GM19467 (cell line): Measurements from ENCODE around the gene IER5.

Experiments used
- ATAC-seq: cut with Tn5 transposase; IDR thresholded peaks from one replicate; pipeline ENCODE4 v1.9.1; 2021; ENCODE audit warnings: mild to moderate bottlenecking, moderate library complexity; ENCODE audit not compliant: unreplicated experiment

Gene IER5

DNA sequence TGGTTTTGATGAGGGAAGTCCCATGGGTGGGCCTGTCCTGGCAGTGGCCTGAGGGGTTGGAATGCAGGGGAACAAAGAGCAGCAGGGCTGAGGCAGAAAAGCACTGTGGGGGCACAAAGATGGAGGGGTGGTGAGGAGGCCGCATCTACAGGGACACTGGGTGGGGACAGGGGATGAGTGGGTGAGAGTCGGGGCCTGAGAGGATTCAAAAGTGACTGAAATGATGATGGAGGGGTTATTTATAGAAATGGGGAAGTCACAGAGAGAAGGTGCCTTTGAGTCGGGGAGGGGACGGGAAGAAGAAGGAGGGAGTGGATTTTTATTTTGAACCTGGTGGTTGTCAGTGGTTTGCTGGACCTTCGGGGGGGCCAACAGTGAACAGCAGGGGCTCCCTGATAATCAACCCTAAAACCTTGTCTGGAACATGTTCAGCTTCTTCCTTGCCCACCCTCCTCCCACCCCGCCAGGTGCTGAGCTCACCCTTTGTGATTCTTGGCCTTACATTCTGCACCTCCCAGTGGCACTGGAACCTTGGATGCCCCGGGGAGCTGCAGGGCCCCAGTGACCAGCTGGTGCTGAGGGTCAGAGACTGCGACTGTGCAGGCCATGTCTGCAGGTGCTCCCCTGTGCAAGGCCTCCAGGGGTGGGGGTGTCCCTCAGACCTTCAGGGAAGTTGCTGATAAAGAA is 42.9 kb downstream of the IER5 start:
- ATAC-seq = no peak

DNA sequence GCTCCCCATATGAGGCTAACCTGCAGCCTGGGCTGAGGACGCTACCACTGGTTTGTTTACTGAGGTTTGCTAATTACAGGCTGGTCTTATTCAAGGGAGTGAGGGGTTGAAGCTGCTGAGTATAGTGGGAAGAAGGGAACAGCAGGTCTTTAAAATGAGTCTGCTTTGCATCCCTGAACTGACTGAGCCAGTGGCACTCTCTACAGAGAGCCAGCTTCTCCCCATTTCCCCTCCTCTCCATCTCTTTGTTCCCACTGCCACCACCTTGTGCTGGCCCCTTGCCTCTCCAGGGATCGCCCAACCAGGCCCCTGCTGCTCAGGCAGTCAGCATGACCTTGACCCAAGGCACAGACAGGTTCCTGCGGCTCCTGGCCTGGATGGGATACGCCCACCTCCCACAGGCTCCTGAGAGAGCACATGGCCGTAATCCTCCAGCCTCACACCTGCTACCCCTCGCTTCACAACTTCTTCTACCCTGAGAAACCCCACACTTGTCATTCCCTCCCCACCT is 45.0 kb downstream of the IER5 start:
- ATAC-seq = no peak

GRCh38 chr1:181133969-181134418 is 45.5 kb downstream of the IER5 start:
- no peak for ATAC-seq

DNA sequence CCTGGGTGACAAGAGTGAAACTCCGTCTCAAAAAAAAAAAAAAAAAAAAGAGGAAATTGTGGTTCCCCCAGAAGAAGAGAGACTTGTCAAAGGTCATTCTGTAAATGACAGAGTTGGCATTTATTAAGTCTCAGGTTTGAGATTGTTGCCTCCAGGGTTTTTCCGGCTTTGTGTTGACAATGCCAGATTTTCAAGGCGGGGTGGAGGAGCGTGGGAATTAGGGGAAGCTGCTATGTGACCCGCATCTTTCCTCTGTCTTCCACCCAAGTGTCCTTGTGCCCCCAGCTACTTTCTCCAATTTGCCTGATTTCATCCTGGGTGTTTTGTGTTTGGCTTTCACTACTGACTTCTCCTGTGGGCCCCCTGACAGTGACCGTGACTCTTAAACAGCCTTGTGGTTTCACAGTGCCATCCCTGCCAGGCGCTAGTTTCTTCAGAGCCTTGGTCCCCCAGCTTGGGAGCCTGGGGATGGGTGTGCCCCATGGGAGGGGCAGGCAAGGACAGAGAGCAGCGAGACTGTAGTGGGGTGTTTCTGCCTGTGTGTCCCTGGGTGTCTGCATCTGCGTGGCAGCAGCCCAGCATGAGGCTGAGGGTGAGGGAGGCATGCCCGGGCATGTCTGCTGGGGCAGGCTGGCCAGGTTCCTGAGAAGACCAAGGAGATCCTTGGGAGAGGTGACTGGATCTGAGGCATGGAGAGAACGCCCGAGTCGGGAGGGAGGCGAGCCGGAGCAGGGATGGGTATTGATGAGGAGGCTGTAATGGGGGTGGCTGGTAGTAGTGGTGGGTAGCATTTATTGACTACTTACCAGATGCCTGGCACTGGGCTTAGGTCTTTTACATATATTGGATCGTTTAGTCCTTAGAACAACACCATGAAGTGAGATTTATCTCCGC is 46.3 kb downstream of the IER5 start:
- peak; percentile 32 for ATAC-seq

GRCh38 chr1:181135437-181135731 is 46.9 kb downstream of the IER5 start:
- ATAC-seq = no peak

GRCh38 chr1:181135815-181136737 is 47.6 kb downstream of the IER5 start:
- no peak for ATAC-seq

GRCh38 chr1:181136738-181137122 is 48.2 kb downstream of the IER5 start:
- no peak for ATAC-seq

DNA sequence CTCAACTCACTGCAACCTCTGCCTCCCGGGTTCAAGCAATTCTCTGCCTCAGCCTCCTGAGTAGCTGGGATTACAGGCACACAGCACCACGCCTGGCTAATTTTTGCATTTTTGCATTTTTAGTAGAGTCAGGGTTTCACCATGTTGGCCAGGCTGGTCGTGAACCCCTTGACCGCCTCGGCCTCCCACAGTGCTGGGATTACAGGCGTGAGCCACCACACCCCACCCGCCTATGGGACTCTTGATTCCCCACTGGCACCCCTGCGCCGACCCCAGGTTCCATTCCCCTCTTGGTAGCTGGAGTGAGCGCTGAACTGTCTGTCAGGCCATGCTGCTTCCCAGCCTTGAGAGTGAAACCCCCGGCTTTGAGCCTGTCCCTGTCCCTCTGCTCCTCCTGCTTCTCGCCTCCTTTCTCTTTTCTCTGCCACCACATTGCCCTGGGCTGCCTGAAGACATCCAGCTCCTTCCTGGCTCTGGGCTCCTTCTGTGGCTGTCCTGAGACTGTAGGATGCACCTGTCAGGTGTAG is 48.8 kb downstream of the IER5 start:
- ATAC-seq = no peak

- no peak for ATAC-seq
Measured at GRCh38 chr1:181139631-181140061, 51.1 kb downstream of the IER5 start.

DNA sequence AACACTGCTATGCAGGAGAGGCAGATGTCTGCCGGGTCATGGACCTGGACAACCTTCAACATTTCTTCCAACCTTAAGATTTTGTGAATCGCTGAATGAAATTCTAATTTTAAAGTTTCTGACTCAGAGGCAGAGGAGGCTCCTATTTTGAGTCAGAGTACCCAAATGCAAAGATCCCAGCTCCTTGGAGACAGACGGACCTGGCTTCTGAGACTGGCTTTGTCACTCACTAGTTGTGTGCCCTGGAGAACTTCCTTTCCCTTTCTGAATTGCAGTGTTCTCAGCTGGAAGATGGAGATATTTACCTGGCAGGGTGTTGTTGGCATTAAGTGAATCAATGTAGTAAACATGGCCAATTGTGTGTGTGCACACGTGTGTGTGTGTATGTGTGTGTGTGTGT is 51.9 kb downstream of the IER5 start:
- no peak for ATAC-seq

DNA sequence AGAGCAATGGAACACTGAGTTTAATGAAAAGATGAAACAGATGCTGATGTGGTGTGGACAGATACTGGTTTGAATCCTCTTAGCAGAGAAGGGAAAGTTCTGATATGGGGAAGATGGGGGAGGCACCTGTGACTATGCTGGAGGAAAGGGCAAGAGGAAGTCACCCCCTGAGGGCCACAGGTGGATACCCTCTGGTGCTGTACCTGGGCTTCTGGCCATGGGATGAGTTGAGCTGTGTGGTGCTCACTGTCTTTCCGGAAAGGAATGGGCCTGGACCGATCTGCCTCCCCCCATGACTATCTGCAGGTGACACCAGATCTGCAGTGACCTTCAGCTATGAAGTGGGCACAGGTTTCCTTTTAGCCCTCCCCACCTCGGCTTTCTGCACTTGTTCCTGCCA is 52.4 kb downstream of the IER5 start:
- ATAC-seq = no peak

GRCh38 chr1:181141431-181141910 is 53.0 kb downstream of the IER5 start:
- no peak for ATAC-seq
